Measurements from ENCODE around the gene KRT35.

The KRT35 gene

DNA sequence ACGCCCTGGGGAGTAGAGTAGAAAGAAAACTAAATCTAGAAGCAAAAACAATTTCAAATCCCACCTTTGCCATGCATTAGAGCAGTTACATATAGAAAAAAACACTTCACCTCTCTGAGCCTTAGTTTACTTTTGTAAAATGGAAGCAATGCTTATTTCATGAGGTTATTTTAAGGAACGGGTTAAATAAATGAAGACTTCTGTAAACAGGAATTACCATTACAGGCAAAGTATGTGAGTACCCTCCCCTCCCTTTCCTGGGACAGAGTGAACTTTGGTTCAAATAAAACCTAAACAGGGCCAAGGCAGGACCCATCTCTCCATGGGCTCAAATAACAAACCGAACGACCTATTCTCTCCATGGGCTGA is 42.3 kb upstream of the KRT35 start:
- Histone ChIP-seq H3K4me1 (ENCODE audit: control insufficient read depth, insufficient read depth, low read length) (peaks cover 23% of the 10 kb centered on the region), H3K27ac (ENCODE audit: extremely low read depth, low read depth, low read length) (no peak overlapping the region), H3K4me3 (ENCODE audit: low read depth, low read length) (no peak overlapping the region), H3K36me3 (ENCODE audit: control insufficient read depth in 2 of 2, insufficient read depth in 1 of 2, low read length in 2 of 2) (peaks cover 0 to 4% of the 10 kb centered on the region in 2 experiments; a peak in 2 of 3 replicates), H3K9me3 (ENCODE audit: control insufficient read depth, insufficient read depth, low read depth, low read length) (no peaks in the 10 kb centered on the region)
- ChIA-PET CTCF (interaction anchor here (0.8 to 3.1 kb wide), 2 partner anchors 26 to 139 kb away, joined by 3 to 25 read pairs; no protein-coding TSS in a partner anchor), POLR2A (no interaction called here)
- TF ChIP-seq ZNF747 (tag by site-specific recombination; IDR thresholded peaks at IDR 0.05) (no peak), ZNF341 (tag by site-specific recombination; IDR thresholded peaks at IDR 0.05; ENCODE audit: low read depth) (no peak), ZNF138 (tag by site-specific recombination; IDR thresholded peaks at IDR 0.05; ENCODE audit: borderline replicate concordance) (no peak), WT1 (tag by site-specific recombination; IDR thresholded peaks at IDR 0.05) (no peak), ZNF423 (tag by site-specific recombination; IDR thresholded peaks at IDR 0.05) (no peak), ZNF513 (tag by site-specific recombination; IDR thresholded peaks at IDR 0.05) (no peak), ZNF548 (tag by site-specific recombination; IDR thresholded peaks at IDR 0.05) (no peak), ZNF266 (tag by site-specific recombination; IDR thresholded peaks at IDR 0.05; ENCODE audit: low read depth) (no peak), ZNF518A (tag by site-specific recombination; conservative IDR thresholded peaks at IDR 0.05; ENCODE audit: low read depth) (no peak), KLF8 (tag by site-specific recombination; IDR thresholded peaks at IDR 0.05) (no peak), HOXD13 (CRISPR knock-in tag; IDR thresholded peaks at IDR 0.05; ENCODE audit: borderline replicate concordance) (no peak), SCRT2 (tag by site-specific recombination; IDR thresholded peaks at IDR 0.05) (no peak)

GRCh38 chr17:41522301-41523224 is 41.6 kb upstream of the KRT35 start:
- Histone ChIP-seq H3K36me3 (ENCODE audit: control insufficient read depth in 2 of 2, insufficient read depth in 1 of 2, low read length in 2 of 2) (peaks cover 0 to 4% of the 10 kb centered on the region in 2 experiments; a peak in 2 of 3 replicates), H3K9me3 (ENCODE audit: control insufficient read depth, insufficient read depth, low read depth, low read length) (no peaks in the 10 kb centered on the region), H3K27ac (ENCODE audit: extremely low read depth, low read depth, low read length) (no peak overlapping the region), H3K4me1 (ENCODE audit: control insufficient read depth, insufficient read depth, low read length) (peaks cover 23% of the 10 kb centered on the region), H3K4me3 (ENCODE audit: low read depth, low read length) (no peak overlapping the region)
- TF ChIP-seq ZNF624 (tag by site-specific recombination; IDR thresholded peaks at IDR 0.05) (no peak), ZNF664 (tag by site-specific recombination; IDR thresholded peaks at IDR 0.05) (peak; percentile 78), ZNF768 (tag by site-specific recombination; IDR thresholded peaks at IDR 0.05) (peak; percentile 95; the same call in 1 of the 2 replicates), ZBTB8A (tag by site-specific recombination; IDR thresholded peaks at IDR 0.05) (peak; percentile 70)
- TF ChIP-seq, protein P1, sequence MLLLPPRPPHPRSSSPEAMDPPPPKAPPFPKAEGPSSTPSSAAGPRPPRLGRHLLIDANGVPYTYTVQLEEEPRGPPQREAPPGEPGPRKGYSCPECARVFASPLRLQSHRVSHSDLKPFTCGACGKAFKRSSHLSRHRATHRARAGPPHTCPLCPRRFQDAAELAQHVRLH (tag by site-specific recombination; IDR thresholded peaks at IDR 0.05), result peak; percentile 40; the same call in 1 of the 2 replicates
- POLR2A ChIA-PET, result interaction anchor here (0.9 to 1.8 kb wide), 2 partner anchors 12 to 167 kb away, joined by 3 to 5 read pairs; no protein-coding TSS in a partner anchor
- CTCF ChIA-PET, result interaction anchor here (0.6 to 2.6 kb wide), 8 partner anchors 16 to 336 kb away, joined by 3 to 20 read pairs (median 4); no protein-coding TSS in a partner anchor
